ENCODE results near the gene ITGB5.

ITGB5 gene

GRCh38 chr3:124856677-124857076 is 30.5 kb downstream of the ITGB5 start:
- Mint-ChIP-seq H3K9me3 (no peaks in the 10 kb centered on the region), H3K4me3 (no peak overlapping the region), H3K4me1 (ENCODE audit: low read depth) (no peaks in the 10 kb centered on the region), H3K27me3 (peaks cover 23% of the 10 kb centered on the region), H3K36me3 (ENCODE audit: low read depth) (no peaks in the 10 kb centered on the region), H3K27ac (no peak overlapping the region)

GRCh38 chr3:124854009-124854408 is 33.2 kb downstream of the ITGB5 start:
- H3K27me3 Mint-ChIP-seq = peaks cover 21% of the 10 kb centered on the region
- no peak overlapping the region for H3K27ac Mint-ChIP-seq
- no peaks in the 10 kb centered on the region for H3K36me3 Mint-ChIP-seq (ENCODE audit: low read depth)
- no peak overlapping the region for H3K4me3 Mint-ChIP-seq
- no peaks in the 10 kb centered on the region for H3K4me1 Mint-ChIP-seq (ENCODE audit: low read depth)
- no peaks in the 10 kb centered on the region for H3K9me3 Mint-ChIP-seq

- Mint-ChIP-seq H3K27ac (no peak overlapping the region), H3K9me3 (no peaks in the 10 kb centered on the region), H3K4me1 (ENCODE audit: low read depth) (no peaks in the 10 kb centered on the region), H3K4me3 (no peak overlapping the region), H3K36me3 (ENCODE audit: low read depth) (no peaks in the 10 kb centered on the region), H3K27me3 (peaks cover 18% of the 10 kb centered on the region)
These were observed 33.7 kb downstream of the ITGB5 start for GRCh38 chr3:124853446-124853845.

- Mint-ChIP-seq H3K27me3 (peaks cover 14% of the 10 kb centered on the region), H3K27ac (no peak overlapping the region), H3K4me3 (no peak overlapping the region), H3K9me3 (no peaks in the 10 kb centered on the region), H3K4me1 (ENCODE audit: low read depth) (no peaks in the 10 kb centered on the region), H3K36me3 (ENCODE audit: low read depth) (no peaks in the 10 kb centered on the region)
These were observed 35.3 kb downstream of the ITGB5 start for GRCh38 chr3:124851905-124852304.

GRCh38 chr3:124851136-124851535 is 36.0 kb downstream of the ITGB5 start:
- no peaks in the 10 kb centered on the region for H3K4me1 Mint-ChIP-seq (ENCODE audit: low read depth)
- H3K27me3 Mint-ChIP-seq = peaks cover 14% of the 10 kb centered on the region
- H3K4me3 Mint-ChIP-seq = no peak overlapping the region
- H3K36me3 Mint-ChIP-seq (ENCODE audit: low read depth) = no peaks in the 10 kb centered on the region
- no peak overlapping the region for H3K27ac Mint-ChIP-seq
- H3K9me3 Mint-ChIP-seq = no peaks in the 10 kb centered on the region

GRCh38 chr3:124850633-124851032 is 36.5 kb downstream of the ITGB5 start:
- Mint-ChIP-seq H3K27ac (no peak overlapping the region), H3K4me3 (no peak overlapping the region), H3K27me3 (peaks cover 10% of the 10 kb centered on the region)

GRCh38 chr3:124850212-124850611 is 37.0 kb downstream of the ITGB5 start:
- Mint-ChIP-seq H3K9me3 (no peaks in the 10 kb centered on the region), H3K27ac (no peak overlapping the region), H3K4me3 (no peak overlapping the region), H3K4me1 (ENCODE audit: low read depth) (no peaks in the 10 kb centered on the region), H3K27me3 (peaks cover 7% of the 10 kb centered on the region), H3K36me3 (ENCODE audit: low read depth) (no peaks in the 10 kb centered on the region)

More at GRCh38 chr3:124850633-124851032, 36.5 kb downstream of the ITGB5 start:
- no peaks in the 10 kb centered on the region for H3K4me1 Mint-ChIP-seq (ENCODE audit: low read depth)
- H3K9me3 Mint-ChIP-seq = no peaks in the 10 kb centered on the region
- H3K36me3 Mint-ChIP-seq (ENCODE audit: low read depth) = no peaks in the 10 kb centered on the region

- Mint-ChIP-seq H3K36me3 (ENCODE audit: low read depth) (no peaks in the 10 kb centered on the region), H3K4me3 (no peak overlapping the region), H3K27ac (no peak overlapping the region), H3K27me3 (peaks cover 7% of the 10 kb centered on the region), H3K9me3 (no peaks in the 10 kb centered on the region), H3K4me1 (ENCODE audit: low read depth) (no peaks in the 10 kb centered on the region)
These were observed 38.9 kb downstream of the ITGB5 start for GRCh38 chr3:124848300-124848699.

- no peak overlapping the region for H3K4me3 Mint-ChIP-seq
- no peaks in the 10 kb centered on the region for H3K9me3 Mint-ChIP-seq
- H3K27ac Mint-ChIP-seq = no peak overlapping the region
- H3K36me3 Mint-ChIP-seq (ENCODE audit: low read depth) = no peaks in the 10 kb centered on the region
- H3K27me3 Mint-ChIP-seq = peaks cover 7% of the 10 kb centered on the region
- no peaks in the 10 kb centered on the region for H3K4me1 Mint-ChIP-seq (ENCODE audit: low read depth)
These were observed 39.3 kb downstream of the ITGB5 start for GRCh38 chr3:124847863-124848262.

- H3K4me3 Mint-ChIP-seq = no peak overlapping the region
- no peaks in the 10 kb centered on the region for H3K4me1 Mint-ChIP-seq (ENCODE audit: low read depth)
- H3K36me3 Mint-ChIP-seq (ENCODE audit: low read depth) = no peaks in the 10 kb centered on the region
- H3K27ac Mint-ChIP-seq = no peak overlapping the region
- peaks cover 6% of the 10 kb centered on the region for H3K27me3 Mint-ChIP-seq
- H3K9me3 Mint-ChIP-seq = no peaks in the 10 kb centered on the region
These were observed 40.1 kb downstream of the ITGB5 start for GRCh38 chr3:124847051-124847450.

GRCh38 chr3:124846189-124846588 is 41.0 kb downstream of the ITGB5 start:
- Mint-ChIP-seq H3K4me3 (no peak overlapping the region), H3K27me3 (peaks cover 3% of the 10 kb centered on the region)

GRCh38 chr3:124845406-124845805 is 41.8 kb downstream of the ITGB5 start:
- H3K9me3 Mint-ChIP-seq = no peaks in the 10 kb centered on the region
- peaks cover 3% of the 10 kb centered on the region for H3K27me3 Mint-ChIP-seq
- no peaks in the 10 kb centered on the region for H3K4me1 Mint-ChIP-seq (ENCODE audit: low read depth)
- H3K36me3 Mint-ChIP-seq (ENCODE audit: low read depth) = no peaks in the 10 kb centered on the region
- no peak overlapping the region for H3K27ac Mint-ChIP-seq
- H3K4me3 Mint-ChIP-seq = no peak overlapping the region

More at GRCh38 chr3:124846189-124846588, 41.0 kb downstream of the ITGB5 start:
- Mint-ChIP-seq H3K27ac (no peak overlapping the region), H3K4me1 (ENCODE audit: low read depth) (no peaks in the 10 kb centered on the region), H3K9me3 (no peaks in the 10 kb centered on the region), H3K36me3 (ENCODE audit: low read depth) (no peaks in the 10 kb centered on the region)

GRCh38 chr3:124843506-124844177 is 43.5 kb downstream of the ITGB5 start:
- H3K4me3 Mint-ChIP-seq = no peak overlapping the region
- H3K27me3 Mint-ChIP-seq = no peaks in the 10 kb centered on the region
- H3K9me3 Mint-ChIP-seq = no peaks in the 10 kb centered on the region
- H3K36me3 Mint-ChIP-seq (ENCODE audit: low read depth) = no peaks in the 10 kb centered on the region
- no peak overlapping the region for H3K27ac Mint-ChIP-seq
- no peaks in the 10 kb centered on the region for H3K4me1 Mint-ChIP-seq (ENCODE audit: low read depth)

- no peaks in the 10 kb centered on the region for H3K9me3 Mint-ChIP-seq
These were observed 44.1 kb downstream of the ITGB5 start for GRCh38 chr3:124843047-124843446.

GRCh38 chr3:124841517-124841916 is 45.6 kb downstream of the ITGB5 start:
- H3K36me3 Mint-ChIP-seq (ENCODE audit: low read depth) = no peaks in the 10 kb centered on the region
- no peaks in the 10 kb centered on the region for H3K9me3 Mint-ChIP-seq
- H3K4me3 Mint-ChIP-seq = no peak overlapping the region
- H3K4me1 Mint-ChIP-seq (ENCODE audit: low read depth) = no peaks in the 10 kb centered on the region
- no peak overlapping the region for H3K27ac Mint-ChIP-seq
- H3K27me3 Mint-ChIP-seq = peaks cover 6% of the 10 kb centered on the region

More at GRCh38 chr3:124843047-124843446, 44.1 kb downstream of the ITGB5 start:
- no peak overlapping the region for H3K4me3 Mint-ChIP-seq
- no peaks in the 10 kb centered on the region for H3K4me1 Mint-ChIP-seq (ENCODE audit: low read depth)
- no peaks in the 10 kb centered on the region for H3K36me3 Mint-ChIP-seq (ENCODE audit: low read depth)
- no peak overlapping the region for H3K27ac Mint-ChIP-seq
- H3K27me3 Mint-ChIP-seq = no peaks in the 10 kb centered on the region

- Mint-ChIP-seq H3K36me3 (ENCODE audit: low read depth) (no peaks in the 10 kb centered on the region), H3K27ac (no peak overlapping the region), H3K4me1 (ENCODE audit: low read depth) (peaks cover 3% of the 10 kb centered on the region), H3K4me3 (no peak overlapping the region), H3K27me3 (peaks cover 7% of the 10 kb centered on the region), H3K9me3 (no peaks in the 10 kb centered on the region)
These were observed 46.8 kb downstream of the ITGB5 start for GRCh38 chr3:124840331-124840730.
